HepG2 (cell line): Measurements from ENCODE around the gene NFIC. TPM values are rescaled to one million over a fixed set of nuclear protein-coding genes. Genes with fewer than 3 reads are reported as not detected.

Experiments used
- ATAC-seq: fragments of 200-7000 bp; cut with Tn5 transposase; 3 replicates; pipeline ENCODE4 v1.9.1; 2020; ENCODE audit warnings: mild to moderate bottlenecking, moderate library complexity
- BruUV-seq: library from RNA; stranded (reverse); fragments of 400-500 nt; replicated peaks from 2 replicates; lab custom pipeline; 2021; lab: Mats Ljungman, UMichigan
- CTCF ChIA-PET: fragments of 300-600 bp; formaldehyde crosslinking; extraction: SDS; loops from one replicate; lab custom pipeline; 2021; ENCODE audit warnings: low total read pairs, inconsistent platforms, low intra/inter-chr PET ratio; lab: Yijun Ruan, JAX
- POLR2A ChIA-PET: fragments of 350-600 bp; sonication (Branson Sonifier 250); formaldehyde crosslinking; loops from one replicate; lab custom pipeline; 2020; ENCODE audit warnings: antibody characterized with exemption, inconsistent platforms; lab: Yijun Ruan, JAX
- DNase-seq: peaks from one replicate; pipeline ENCODE4 v3.0.0-alpha.2; 2015; ENCODE audit warnings: low spot score
- FAIRE-seq: peaks from 3 replicates; lab custom pipeline; 2011; peaks lifted over from hg19 to GRCh38; lab: Jason Lieb, UNC
- H2AFZ ChIP-seq: one replicate; pipeline ENCODE4 v1.6.1; 2011; ENCODE audit warnings: low read length, inconsistent platforms
- H3K27ac ChIP-seq: fragments of 300-600 bp; 3 replicates; pipeline ENCODE4 v1.8.0; 2011; ENCODE audit warnings: mixed run types, mild to moderate bottlenecking, mixed read lengths, low read length, inconsistent platforms; ENCODE audit not compliant: insufficient read depth; ENCODE audit errors: extremely low read length
- H3K27me3 ChIP-seq, 2 experiments: fragments of 200-600 bp in 1 of 2; 2 replicates in 1 of 2; 3 replicates in 1 of 2; pipeline versions ENCODE4 v1.6.0 to v1.8.0; 2011; ENCODE audit warnings: low read length in 2 of 2, mild to moderate bottlenecking in 2 of 2, moderate library complexity in 2 of 2, inconsistent platforms in 1 of 2; ENCODE audit not compliant: insufficient read depth in 2 of 2, control insufficient read depth in 1 of 2
- H3K36me3 ChIP-seq, 2 experiments: fragments of 200-600 bp in 1 of 2; replicated peaks in 1 of 2; 2 replicates in 1 of 2; 3 replicates in 1 of 2; pipeline versions ENCODE4 v1.5.1 to v1.8.0; 2011; ENCODE audit warnings: low read length in 2 of 2, inconsistent platforms in 1 of 2; ENCODE audit not compliant: insufficient read depth in 2 of 2, control insufficient read depth in 1 of 2
- H3K4me1 ChIP-seq: 2 replicates; pipeline ENCODE4 v1.5.1; 2012; ENCODE audit warnings: low read length, inconsistent platforms; ENCODE audit not compliant: insufficient read depth
- H3K4me2 ChIP-seq: 2 replicates; pipeline ENCODE4 v1.6.0; 2011; ENCODE audit warnings: low read depth, low read length, inconsistent platforms
- H3K4me3 ChIP-seq, 3 experiments: fragments of 200-600 bp in 1 of 3; sonication (generic), shearing (Covaris generic) in 1 of 3; replicated peaks in 1 of 3; 2 replicates each; pipeline ENCODE4 v1.5.1; 2011 to 2016; ENCODE audit warnings: low read length in 3 of 3, inconsistent platforms in 2 of 3, low read depth in 2 of 3, mild to moderate bottlenecking in 2 of 3, control low read depth in 1 of 3, mixed read lengths in 1 of 3; ENCODE audit not compliant: insufficient read depth in 1 of 3
- H3K79me2 ChIP-seq: one replicate; pipeline ENCODE4 v1.6.1; 2011; ENCODE audit warnings: low read length, inconsistent platforms; ENCODE audit not compliant: insufficient read depth
- H3K9ac ChIP-seq: 2 replicates; pipeline ENCODE4 v1.6.0; 2011; ENCODE audit warnings: mild to moderate bottlenecking, low read depth, low read length, inconsistent platforms; ENCODE audit not compliant: insufficient read depth
- H3K9me3 ChIP-seq: 2 replicates; pipeline ENCODE4 v1.5.1; 2012; ENCODE audit warnings: mild to moderate bottlenecking, low read length
- H4K20me1 ChIP-seq: 2 replicates; pipeline ENCODE4 v1.6.0; 2011; ENCODE audit warnings: inconsistent platforms, mild to moderate bottlenecking, low read length, moderate library complexity; ENCODE audit not compliant: insufficient read depth
- ETV5 ChIP-seq: IDR thresholded peaks from 2 replicates; pipeline ENCODE4 v1.6.1; 2018; ENCODE audit warnings: missing biosample characterization, missing genetic modification reagents, inconsistent platforms, borderline replicate concordance
- HMG20B ChIP-seq: conservative IDR thresholded peaks from 2 replicates; pipeline ENCODE4 v1.6.1; 2016; ENCODE audit warnings: missing genetic modification reagents, missing compliant biosample characterization
- JUNB ChIP-seq: sonication (generic); formaldehyde crosslinking; IDR thresholded peaks from 2 replicates; pipeline ENCODE4 v1.8.0; 2022; ENCODE audit warnings: missing genetic modification reagents, mild to moderate bottlenecking, borderline replicate concordance
- PPARG ChIP-seq: conservative IDR thresholded peaks from 2 replicates; pipeline ENCODE4 v1.6.1; 2016; ENCODE audit warnings: missing biosample characterization, missing genetic modification reagents
- ZKSCAN5 ChIP-seq: sonication (generic); formaldehyde crosslinking; IDR thresholded peaks from 2 replicates; pipeline ENCODE4 v1.5.1; 2020; ENCODE audit warnings: mild to moderate bottlenecking, missing genetic modification reagents
- ZNF138 ChIP-seq: sonication (generic); formaldehyde crosslinking; IDR thresholded peaks from 2 replicates; pipeline ENCODE4 v1.5.0; 2020; ENCODE audit warnings: mild to moderate bottlenecking, low read depth, missing genetic modification reagents
- ZNF256 ChIP-seq: sonication (generic); formaldehyde crosslinking; conservative IDR thresholded peaks from 2 replicates; pipeline ENCODE4 v1.4.0; 2020; ENCODE audit warnings: missing genetic modification reagents
- ZNF354B ChIP-seq: sonication (generic); formaldehyde crosslinking; IDR thresholded peaks from 2 replicates; pipeline ENCODE4 v1.8.0; 2022; ENCODE audit warnings: mild to moderate bottlenecking, missing genetic modification reagents
- ZNF75D ChIP-seq: sonication (generic); formaldehyde crosslinking; IDR thresholded peaks from 2 replicates; pipeline ENCODE4 v1.8.1; 2023; ENCODE audit warnings: missing genetic modification reagents, mild to moderate bottlenecking, borderline replicate concordance
- WGBS: methylation state at CpG from one replicate; pipeline ENCODE4 v1.1.6; 2017; ENCODE audit warnings: low lambda C conversion rate; 5-methylcytosine and 5-hydroxymethylcytosine counted together
- in situ Hi-C: cut with HindIII; loops from 2 replicates; pipeline ENCODE4 v1.10.0; 2017; ENCODE audit warnings: low pct_unique_long_range_greater_than_20kb; ENCODE audit not compliant: extremely low pct_ligation_motif_present
- intact Hi-C: fragments of 100-400 bp; cut with micrococcal nuclease; formaldehyde crosslinking; loops from one replicate; pipeline ENCODE4 v1.10.0; 2022; ENCODE audit not compliant: unreplicated experiment
- polyA plus RNA-seq, 8 experiments: library from polyadenylated mRNA; depleted of rRNA in 3 of 8; stranded (reverse) in 7 of 8; unstranded in 1 of 8; fragments of >200 nt; fragmentation: Illumina TruSeq in 4 of 8; extraction: Trizol in 4 of 8; gene quantifications; 2 replicates each; pipeline versions ENCODE4 v1.2.1 to v1.2.3, GENCODE V29; 2011 to 2016; ENCODE audit warnings: low read depth in 4 of 8, missing spikeins in 1 of 8, mixed read lengths in 1 of 8; ENCODE audit not compliant: insufficient read depth in 1 of 8
- total RNA-seq, 5 experiments: library from RNA; depleted of rRNA; stranded (reverse); fragments of >200 nt; fragmentation: Illumina TruSeq; extraction: Trizol; gene quantifications; 2 replicates each; pipeline ENCODE4 v1.2.3, GENCODE V29; 2016; ENCODE audit warnings: low read depth in 1 of 5
- TF ChIP-seq, protein P1 (sequence below): sonication (generic); formaldehyde crosslinking; IDR thresholded peaks from 2 replicates; pipeline ENCODE4 v1.8.0; 2022; ENCODE audit warnings: missing genetic modification reagents, mild to moderate bottlenecking, moderate library complexity, borderline replicate concordance
- TF ChIP-seq, protein P2 (sequence below): IDR thresholded peaks from 2 replicates; pipeline ENCODE4 v1.6.1; 2016
- TF ChIP-seq, protein P3 (sequence below): sonication (generic); formaldehyde crosslinking; IDR thresholded peaks from 2 replicates; pipeline ENCODE4 v1.4.0; 2020; ENCODE audit warnings: missing genetic modification reagents

NFIC gene
- total and polyA plus RNA-seq, 2 of the 13 experiments (the other 11 are each of a cell fraction or from before 2014, with no cell fraction given) = 1.3 to 2.5 TPM

- Histone ChIP-seq H3K4me1 (peaks cover 28% of the 10 kb centered on the region), H2AFZ (no peak overlapping the region), H3K27ac (no peak overlapping the region), H3K27me3 (no peaks in the 10 kb centered on the region), H3K4me3 (no peak overlapping the region), H4K20me1 (0 out of 2 replicates have a peak, but pooled peaks cover 3% of the 10 kb centered on the region), H3K36me3 (no peaks in the 10 kb centered on the region), H3K9ac (no peak overlapping the region), H3K4me2 (no peak overlapping the region), H3K79me2 (peaks cover 4% of the 10 kb centered on the region), H3K9me3 (no peaks in the 10 kb centered on the region)
- in situ Hi-C loops (no loop called here), intact Hi-C loops (no loop called here)
- FAIRE-seq = no peak
- TF ChIP-seq PPARG (CRISPR knock-in tag) (no peak), ZNF138 (no peak), JUNB (CRISPR knock-in tag) (no peak), ZKSCAN5 (CRISPR knock-in tag) (no peak), ZNF256 (no peak), HMG20B (CRISPR knock-in tag) (no peak), ZNF75D (CRISPR knock-in tag) (no peak), ETV5 (no peak), ZNF354B (CRISPR knock-in tag) (no peak)
- TF ChIP-seq, protein P1, sequence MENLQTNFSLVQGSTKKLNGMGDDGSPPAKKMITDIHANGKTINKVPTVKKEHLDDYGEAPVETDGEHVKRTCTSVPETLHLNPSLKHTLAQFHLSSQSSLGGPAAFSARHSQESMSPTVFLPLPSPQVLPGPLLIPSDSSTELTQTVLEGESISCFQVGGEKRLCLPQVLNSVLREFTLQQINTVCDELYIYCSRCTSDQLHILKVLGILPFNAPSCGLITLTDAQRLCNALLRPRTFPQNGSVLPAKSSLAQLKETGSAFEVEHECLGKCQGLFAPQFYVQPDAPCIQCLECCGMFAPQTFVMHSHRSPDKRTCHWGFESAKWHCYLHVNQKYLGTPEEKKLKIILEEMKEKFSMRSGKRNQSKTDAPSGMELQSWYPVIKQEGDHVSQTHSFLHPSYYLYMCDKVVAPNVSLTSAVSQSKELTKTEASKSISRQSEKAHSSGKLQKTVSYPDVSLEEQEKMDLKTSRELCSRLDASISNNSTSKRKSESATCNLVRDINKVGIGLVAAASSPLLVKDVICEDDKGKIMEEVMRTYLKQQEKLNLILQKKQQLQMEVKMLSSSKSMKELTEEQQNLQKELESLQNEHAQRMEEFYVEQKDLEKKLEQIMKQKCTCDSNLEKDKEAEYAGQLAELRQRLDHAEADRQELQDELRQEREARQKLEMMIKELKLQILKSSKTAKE = no peak
- TF ChIP-seq, protein P2, sequence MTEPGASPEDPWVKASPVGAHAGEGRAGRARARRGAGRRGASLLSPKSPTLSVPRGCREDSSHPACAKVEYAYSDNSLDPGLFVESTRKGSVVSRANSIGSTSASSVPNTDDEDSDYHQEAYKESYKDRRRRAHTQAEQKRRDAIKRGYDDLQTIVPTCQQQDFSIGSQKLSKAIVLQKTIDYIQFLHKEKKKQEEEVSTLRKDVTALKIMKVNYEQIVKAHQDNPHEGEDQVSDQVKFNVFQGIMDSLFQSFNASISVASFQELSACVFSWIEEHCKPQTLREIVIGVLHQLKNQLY (CRISPR knock-in tag) = no peak
- TF ChIP-seq, protein P3, sequence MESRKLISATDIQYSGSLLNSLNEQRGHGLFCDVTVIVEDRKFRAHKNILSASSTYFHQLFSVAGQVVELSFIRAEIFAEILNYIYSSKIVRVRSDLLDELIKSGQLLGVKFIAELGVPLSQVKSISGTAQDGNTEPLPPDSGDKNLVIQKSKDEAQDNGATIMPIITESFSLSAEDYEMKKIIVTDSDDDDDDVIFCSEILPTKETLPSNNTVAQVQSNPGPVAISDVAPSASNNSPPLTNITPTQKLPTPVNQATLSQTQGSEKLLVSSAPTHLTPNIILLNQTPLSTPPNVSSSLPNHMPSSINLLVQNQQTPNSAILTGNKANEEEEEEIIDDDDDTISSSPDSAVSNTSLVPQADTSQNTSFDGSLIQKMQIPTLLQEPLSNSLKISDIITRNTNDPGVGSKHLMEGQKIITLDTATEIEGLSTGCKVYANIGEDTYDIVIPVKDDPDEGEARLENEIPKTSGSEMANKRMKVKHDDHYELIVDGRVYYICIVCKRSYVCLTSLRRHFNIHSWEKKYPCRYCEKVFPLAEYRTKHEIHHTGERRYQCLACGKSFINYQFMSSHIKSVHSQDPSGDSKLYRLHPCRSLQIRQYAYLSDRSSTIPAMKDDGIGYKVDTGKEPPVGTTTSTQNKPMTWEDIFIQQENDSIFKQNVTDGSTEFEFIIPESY = no peak
- ChIA-PET CTCF (no interaction called here), POLR2A (no interaction called here)
- DNase-seq = no peak
- no TSS peak for BruUV-seq
- WGBS = 88% methylated on average over 13 of the region's 16 CpGs
- no peak for ATAC-seq
Measured at GRCh38 chr19:3363841-3364500, 2.4 kb upstream of the NFIC start.
